ENCODE data around the gene SORCS3. TPM values are rescaled to one million over a fixed set of nuclear protein-coding genes. Genes with fewer than 3 reads are reported as not detected.

SORCS3 gene
- total RNA-seq, 1 experiment from 2014 or later, result 0.05 TPM

DNA sequence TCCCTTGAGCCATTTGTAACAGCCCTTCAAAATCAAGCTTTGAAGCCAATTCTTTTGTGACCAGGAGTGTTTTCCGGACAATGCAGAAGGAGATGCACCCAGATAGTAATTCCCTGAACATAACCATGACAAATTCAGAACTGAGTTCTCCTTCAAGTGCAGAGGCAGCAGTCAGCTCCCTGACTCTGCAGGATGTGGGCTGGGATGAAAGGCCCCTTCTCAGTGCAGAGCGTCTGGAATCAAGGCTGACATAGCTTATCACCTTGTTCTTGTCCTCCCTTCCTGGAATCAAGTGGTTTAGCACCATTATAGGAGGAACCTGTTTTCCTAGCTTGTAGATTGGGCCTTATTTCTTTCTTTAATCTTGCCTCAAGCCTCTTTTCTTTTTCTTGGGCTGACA is 143.4 kb downstream of the SORCS3 start:
- in situ Hi-C loops (cut with HindIII; ENCODE audit: low pct_unique_long_range_greater_than_20kb, low sequenced_read_pairs), result no loop called here
- DNase-seq (ENCODE audit: low read depth, low spot score), result no peak

GRCh38 chr10:104791471-104791870 is 150.4 kb downstream of the SORCS3 start:
- DNase-seq (ENCODE audit: low read depth, low spot score), result no peak

DNA sequence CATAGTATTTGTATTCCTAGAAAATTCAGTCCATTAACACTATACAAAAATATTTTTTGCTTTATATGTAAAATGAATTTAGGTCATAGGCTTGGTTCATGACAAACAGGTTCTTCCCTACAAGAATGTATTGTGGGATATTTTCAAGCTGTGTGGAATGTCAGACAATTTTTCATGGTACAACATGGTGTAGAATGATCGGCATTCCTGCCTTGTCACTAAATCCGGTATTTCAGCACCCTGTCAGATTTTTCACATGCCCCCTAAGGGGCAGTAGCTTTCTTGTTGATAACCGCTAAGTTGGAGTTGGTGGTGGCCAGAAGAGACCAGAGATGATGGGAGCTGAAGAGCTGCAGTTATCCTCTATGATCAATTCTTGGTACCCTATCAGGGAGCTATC is 154.3 kb downstream of the SORCS3 start:
- no peak for DNase-seq (ENCODE audit: low read depth, low spot score)
- in situ Hi-C loops (cut with HindIII; ENCODE audit: low pct_unique_long_range_greater_than_20kb, low sequenced_read_pairs), result no loop called here

More at GRCh38 chr10:104791471-104791870, 150.4 kb downstream of the SORCS3 start:
- in situ Hi-C loops (cut with HindIII; ENCODE audit: low pct_unique_long_range_greater_than_20kb, low sequenced_read_pairs), result no loop called here

DNA sequence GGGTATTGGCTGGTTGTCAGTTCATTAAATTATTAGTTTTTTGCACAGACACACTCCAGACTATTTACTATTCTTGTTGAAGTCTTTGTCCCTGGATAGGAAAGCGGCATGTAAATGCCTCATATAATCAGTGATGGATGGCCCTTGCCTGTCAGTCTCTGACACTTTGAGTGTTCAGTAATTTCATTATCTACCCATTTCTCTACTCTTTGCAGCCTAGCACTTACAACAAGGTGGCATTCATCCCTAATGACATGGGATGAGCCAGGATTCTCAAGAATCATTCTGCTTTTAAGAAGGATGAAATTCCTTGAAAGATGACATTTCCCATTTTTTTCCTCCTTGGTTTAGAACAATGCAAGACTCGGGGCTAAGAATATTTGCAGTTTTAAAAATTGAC is 155.7 kb downstream of the SORCS3 start:
- in situ Hi-C loops (cut with HindIII; ENCODE audit: low pct_unique_long_range_greater_than_20kb, low sequenced_read_pairs), result no loop called here

GRCh38 chr10:104802941-104803340 is 161.9 kb downstream of the SORCS3 start:
- in situ Hi-C loops (cut with HindIII; ENCODE audit: low pct_unique_long_range_greater_than_20kb, low sequenced_read_pairs), result no loop called here
- DNase-seq (ENCODE audit: low read depth, low spot score), result no peak

More for the DNA sequence above, 155.7 kb downstream of the SORCS3 start:
- no peak for DNase-seq (ENCODE audit: low read depth, low spot score)

GRCh38 chr10:104804880-104805279 is 163.8 kb downstream of the SORCS3 start:
- in situ Hi-C loops (cut with HindIII; ENCODE audit: low pct_unique_long_range_greater_than_20kb, low sequenced_read_pairs), result no loop called here
- no peak for DNase-seq (ENCODE audit: low read depth, low spot score)

GRCh38 chr10:104806801-104807200 is 165.7 kb downstream of the SORCS3 start:
- in situ Hi-C loops (cut with HindIII; ENCODE audit: low pct_unique_long_range_greater_than_20kb, low sequenced_read_pairs), result no loop called here
- DNase-seq (ENCODE audit: low read depth, low spot score), result no peak

DNA sequence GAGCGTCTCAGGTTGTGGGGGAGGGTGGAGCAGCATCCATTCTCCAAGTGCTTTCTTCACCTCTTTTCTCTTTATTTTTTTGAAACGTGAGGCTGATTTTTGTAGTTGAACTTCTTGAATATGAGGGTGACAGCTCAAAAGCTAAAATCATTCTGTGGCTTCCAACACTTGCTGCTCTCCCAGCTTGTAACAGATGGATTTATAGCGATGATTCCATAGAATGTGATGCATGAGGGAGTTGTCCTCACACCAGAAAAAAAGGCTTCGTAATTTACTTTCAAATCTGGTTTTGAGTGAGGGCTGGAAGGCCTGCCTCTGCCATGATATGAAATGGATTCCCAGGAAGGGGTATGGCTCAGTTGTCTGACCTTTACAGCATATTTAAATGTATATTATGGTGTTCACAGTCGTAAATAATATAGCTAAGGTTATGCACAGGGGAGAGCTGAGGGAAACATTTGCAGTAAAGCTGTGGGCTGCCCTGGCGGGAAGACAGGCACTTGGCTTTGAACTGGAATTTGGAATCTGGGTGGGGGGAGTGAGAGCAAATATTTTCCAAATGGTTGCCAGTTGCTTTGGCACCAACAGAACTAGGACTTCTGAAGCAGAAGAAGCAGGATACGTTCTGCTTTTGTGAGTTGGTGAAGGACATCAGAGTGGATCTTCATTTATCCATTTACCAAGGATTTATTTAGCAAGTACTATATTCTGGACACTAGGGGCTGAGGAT is 166.7 kb downstream of the SORCS3 start:
- no peak for DNase-seq (ENCODE audit: low read depth, low spot score)
- in situ Hi-C loops (cut with HindIII; ENCODE audit: low pct_unique_long_range_greater_than_20kb, low sequenced_read_pairs), result no loop called here

GRCh38 chr10:104809288-104810090 is 168.4 kb downstream of the SORCS3 start:
- in situ Hi-C loops (cut with HindIII; ENCODE audit: low pct_unique_long_range_greater_than_20kb, low sequenced_read_pairs), result no loop called here
- DNase-seq (ENCODE audit: low read depth, low spot score), result peak; percentile 28

GRCh38 chr10:104811166-104811565 is 170.1 kb downstream of the SORCS3 start:
- in situ Hi-C loops (cut with HindIII; ENCODE audit: low pct_unique_long_range_greater_than_20kb, low sequenced_read_pairs), result no loop called here
- DNase-seq (ENCODE audit: low read depth, low spot score), result no peak

GRCh38 chr10:104816501-104816900 is 175.4 kb downstream of the SORCS3 start:
- in situ Hi-C loops (cut with HindIII; ENCODE audit: low pct_unique_long_range_greater_than_20kb, low sequenced_read_pairs), result no loop called here
- no peak for DNase-seq (ENCODE audit: low read depth, low spot score)

- DNase-seq (ENCODE audit: low read depth, low spot score), result no peak
- in situ Hi-C loops (cut with HindIII; ENCODE audit: low pct_unique_long_range_greater_than_20kb, low sequenced_read_pairs), result no loop called here
These were observed 178.6 kb downstream of the SORCS3 start for GRCh38 chr10:104819731-104820130.

DNA sequence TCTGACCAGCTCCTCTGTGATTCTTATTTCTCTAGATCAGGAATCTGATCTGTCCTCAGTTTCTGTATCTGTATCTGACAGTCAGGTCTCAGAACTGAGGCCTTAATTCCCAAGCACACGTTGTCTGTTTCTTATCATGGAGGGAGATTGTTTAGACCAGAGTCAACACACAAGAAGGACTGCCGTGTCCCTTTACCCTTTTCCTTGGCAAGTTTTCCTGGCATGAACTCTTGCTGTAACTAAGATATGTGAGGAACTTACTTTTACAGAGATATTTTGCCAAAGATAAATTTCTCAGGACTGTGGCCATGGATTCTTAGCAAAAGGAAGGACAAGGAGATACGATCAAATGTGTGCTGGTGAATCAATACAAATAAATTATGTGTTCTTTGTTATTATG is 181.0 kb downstream of the SORCS3 start:
- in situ Hi-C loops (cut with HindIII; ENCODE audit: low pct_unique_long_range_greater_than_20kb, low sequenced_read_pairs), result no loop called here
- DNase-seq (ENCODE audit: low read depth, low spot score), result no peak

GRCh38 chr10:104824380-104825006 is 183.4 kb downstream of the SORCS3 start:
- DNase-seq (ENCODE audit: low read depth, low spot score), result peak; percentile 24

GRCh38 chr10:104831272-104831671 is 190.2 kb downstream of the SORCS3 start:
- in situ Hi-C loops (cut with HindIII; ENCODE audit: low pct_unique_long_range_greater_than_20kb, low sequenced_read_pairs), result no loop called here
- DNase-seq (ENCODE audit: low read depth, low spot score), result no peak

More at GRCh38 chr10:104824380-104825006, 183.4 kb downstream of the SORCS3 start:
- in situ Hi-C loops (cut with HindIII; ENCODE audit: low pct_unique_long_range_greater_than_20kb, low sequenced_read_pairs), result no loop called here

- in situ Hi-C loops (cut with HindIII; ENCODE audit: low pct_unique_long_range_greater_than_20kb, low sequenced_read_pairs), result no loop called here
- no peak for DNase-seq (ENCODE audit: low read depth, low spot score)
These were observed 193.5 kb downstream of the SORCS3 start for GRCh38 chr10:104834580-104834979.

DNA sequence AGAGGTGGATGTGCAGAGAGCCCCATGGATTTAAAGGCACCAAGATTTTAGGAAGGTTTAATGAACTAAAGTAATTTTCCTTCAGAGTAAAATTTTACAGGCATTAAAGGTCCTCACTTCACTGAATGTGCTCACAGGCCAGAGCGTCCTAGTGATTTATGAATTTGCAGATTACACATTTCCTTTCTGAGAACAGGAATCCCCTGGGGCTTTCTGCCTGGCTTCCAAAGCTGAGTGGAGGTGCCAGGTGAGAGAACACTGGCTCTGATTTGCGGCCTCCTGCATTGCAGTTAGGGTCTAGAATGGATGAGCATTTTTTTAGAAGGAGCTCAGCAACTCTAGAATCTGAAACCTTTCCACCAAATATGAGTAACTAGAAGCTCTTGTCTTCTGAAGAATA is 194.3 kb downstream of the SORCS3 start:
- in situ Hi-C loops (cut with HindIII; ENCODE audit: low pct_unique_long_range_greater_than_20kb, low sequenced_read_pairs), result no loop called here
- DNase-seq (ENCODE audit: low read depth, low spot score), result no peak

DNA sequence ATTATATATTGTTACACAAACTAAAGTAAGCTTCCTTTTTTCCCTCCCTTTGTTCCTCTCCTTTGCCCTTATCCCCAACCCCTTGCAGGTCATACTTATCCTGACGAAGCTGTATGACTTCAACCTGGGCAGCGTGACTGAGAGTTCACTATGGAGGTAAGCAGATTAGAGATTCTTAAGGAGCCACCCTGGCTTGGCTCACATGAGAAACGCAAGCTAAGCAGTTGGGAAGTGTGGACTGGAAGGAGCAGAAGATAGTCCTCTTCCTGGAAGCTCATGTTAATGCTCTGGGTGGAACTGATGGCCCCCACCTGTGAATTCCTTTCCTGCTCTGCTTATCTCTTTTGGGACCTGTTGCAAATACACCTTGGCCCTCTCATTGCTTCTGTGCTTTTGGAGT is 201.6 kb downstream of the SORCS3 start:
- in situ Hi-C loops (cut with HindIII; ENCODE audit: low pct_unique_long_range_greater_than_20kb, low sequenced_read_pairs), result no loop called here
- DNase-seq (ENCODE audit: low read depth, low spot score), result no peak
